NCI-H2227 treated with DMSO at 0.1 percent for 48 hours (cell line): Measurements from ENCODE around the gene TFE3.
"Not testable (repeated sequence)": the region's sequence is repeated elsewhere in the genome, so short reads cannot be mapped to it uniquely, and the experiment has no call there.

ENCODE experiments used
- DNase-seq: peaks from one replicate; lab custom pipeline; 2025; lab: John Stamatoyannopoulos, UW

The TFE3 gene

DNA sequence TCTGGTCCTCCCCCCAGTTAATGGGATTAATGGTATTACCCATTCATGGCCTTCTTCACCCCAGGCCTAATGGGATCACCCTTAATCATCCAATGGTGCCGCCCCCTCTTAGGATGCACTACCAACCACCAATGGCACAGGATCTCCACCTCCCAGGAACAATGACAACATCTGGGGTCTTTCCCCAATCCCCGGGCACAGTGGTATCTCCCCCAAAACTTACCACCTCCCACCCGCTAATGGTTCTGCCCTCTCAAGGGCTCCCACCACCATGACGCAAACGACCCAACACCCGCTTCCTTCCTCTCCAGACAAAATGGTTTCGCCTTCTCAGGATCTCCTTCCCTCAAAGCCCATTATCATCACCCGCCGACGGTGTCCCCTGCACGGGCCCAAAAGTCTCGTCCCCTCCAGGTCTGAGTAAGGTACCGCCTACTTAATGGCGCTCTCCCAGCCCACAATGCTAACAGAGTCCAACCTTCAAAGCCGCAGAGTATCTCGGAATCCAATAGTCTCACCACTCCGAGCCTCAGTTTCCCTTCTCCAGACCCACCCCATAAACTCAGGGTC lies 41.6 kb downstream of the TFE3 start:
- peak; percentile 81 for DNase-seq

DNA sequence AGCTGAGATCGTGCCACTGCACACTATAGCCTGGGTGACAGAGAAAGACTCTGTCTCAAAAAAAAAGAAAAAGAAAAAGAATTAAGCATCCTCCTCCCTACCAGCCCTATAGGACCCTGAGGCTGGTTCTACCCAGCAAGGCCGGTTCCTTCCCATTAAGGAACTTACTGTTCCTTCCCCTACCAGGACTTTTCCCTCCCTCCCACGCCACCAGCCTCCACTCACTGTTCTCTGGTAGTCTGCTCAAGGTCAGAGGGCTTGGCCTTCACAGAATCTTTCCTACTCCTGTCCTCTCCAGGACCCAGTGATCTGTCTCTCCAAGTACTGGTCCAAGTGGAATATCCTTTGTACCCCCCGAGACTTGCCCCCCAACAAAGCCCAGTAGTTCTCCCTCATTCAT lies 42.5 kb downstream of the TFE3 start:
- no peak for DNase-seq

DNA sequence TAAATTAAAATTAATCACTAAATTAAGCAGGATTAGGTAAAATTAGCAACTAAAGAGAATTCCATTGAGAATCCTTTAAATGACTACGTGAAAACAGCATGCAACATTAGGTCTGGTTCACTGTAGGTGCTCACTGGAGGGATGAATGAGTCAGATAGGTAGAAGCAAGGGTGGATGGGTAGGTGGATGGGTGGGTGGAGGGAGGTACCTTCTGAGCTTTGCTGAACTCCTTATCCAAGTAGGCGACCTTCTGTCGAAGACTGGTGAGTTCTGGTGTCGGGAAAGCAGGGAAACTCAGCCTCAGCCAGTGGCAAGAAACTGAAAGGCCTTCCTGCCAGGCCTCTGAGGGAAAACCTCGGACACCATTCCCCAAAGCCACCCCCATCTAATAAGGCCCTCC lies 44.1 kb downstream of the TFE3 start:
- DNase-seq: no peak

DNA sequence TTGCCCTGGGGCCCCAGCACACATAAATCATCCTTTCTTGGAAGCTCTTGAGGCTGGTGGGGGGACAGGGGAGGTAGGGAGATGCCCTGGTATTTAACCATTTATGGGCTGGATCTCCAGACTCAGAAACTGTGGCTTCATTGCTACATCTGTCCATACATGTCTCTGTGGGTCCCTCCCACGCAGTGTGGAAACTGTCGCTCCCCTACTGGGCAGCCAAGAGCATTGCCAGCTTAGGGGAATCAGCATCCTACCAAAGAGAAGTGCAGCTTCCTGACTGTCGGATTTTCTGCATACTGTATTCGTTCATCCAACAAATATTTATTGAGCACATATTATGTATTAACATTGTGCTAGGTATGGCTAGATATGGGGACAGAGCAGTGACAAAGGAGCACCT lies 44.8 kb downstream of the TFE3 start:
- no peak for DNase-seq

DNA sequence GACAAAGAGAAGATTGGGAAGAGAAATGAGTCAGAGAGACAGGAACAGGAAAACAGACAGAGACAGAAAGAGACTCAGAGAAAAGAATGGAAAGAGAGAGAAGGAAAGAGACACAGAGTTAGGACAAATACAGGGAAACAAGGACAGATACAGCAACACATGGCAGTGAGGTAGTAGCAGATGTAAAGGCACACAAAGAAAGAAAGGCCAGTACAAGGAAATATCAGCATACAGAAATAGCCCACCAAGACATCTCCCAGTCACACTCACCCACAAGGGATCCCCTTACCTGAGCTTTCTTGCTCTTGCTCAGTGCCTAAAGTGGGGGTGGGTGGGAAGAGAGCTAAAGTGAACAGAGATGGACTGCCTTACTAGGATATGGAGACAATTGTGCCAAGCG lies 45.3 kb downstream of the TFE3 start:
- no peak for DNase-seq

DNA sequence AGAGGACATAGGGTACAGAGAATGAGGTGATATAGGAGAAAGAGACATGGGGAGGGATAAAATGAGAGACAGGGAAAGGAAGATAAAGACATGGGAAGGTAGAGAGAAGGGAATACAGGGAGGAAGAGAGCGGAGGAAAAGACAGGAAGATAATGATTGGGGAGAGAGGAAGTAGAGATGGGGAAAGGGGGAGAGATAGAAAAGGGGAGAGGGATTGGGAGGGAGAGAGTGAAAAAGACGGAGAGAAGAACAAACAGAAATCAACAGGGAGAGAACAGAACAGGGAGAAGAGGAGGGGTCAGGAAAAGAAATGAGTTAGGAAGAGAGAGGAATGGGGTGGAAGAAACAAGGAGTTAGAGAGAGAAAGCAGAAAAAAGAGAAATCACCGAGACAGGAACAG lies 45.7 kb downstream of the TFE3 start:
- DNase-seq: no peak

DNA sequence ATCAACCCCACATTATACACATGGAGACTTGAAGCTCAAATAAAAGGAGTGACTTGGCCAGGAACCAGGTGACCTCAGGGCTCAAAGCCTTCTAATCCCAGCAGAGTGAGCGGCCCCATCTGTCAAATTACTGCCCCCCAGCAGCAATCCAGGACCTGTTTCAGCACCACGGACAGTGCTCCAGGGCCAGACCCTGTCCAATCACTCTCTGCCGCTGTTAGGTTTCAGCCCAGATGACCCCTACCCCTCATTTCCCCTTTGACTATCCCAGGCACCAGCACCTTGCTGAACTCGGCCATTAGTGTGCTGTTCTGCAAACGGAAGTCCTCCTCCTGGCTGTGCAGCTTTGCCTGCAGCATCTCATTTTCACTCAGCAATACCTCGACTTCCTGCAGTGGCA lies 46.2 kb downstream of the TFE3 start:
- DNase-seq: no peak

DNA sequence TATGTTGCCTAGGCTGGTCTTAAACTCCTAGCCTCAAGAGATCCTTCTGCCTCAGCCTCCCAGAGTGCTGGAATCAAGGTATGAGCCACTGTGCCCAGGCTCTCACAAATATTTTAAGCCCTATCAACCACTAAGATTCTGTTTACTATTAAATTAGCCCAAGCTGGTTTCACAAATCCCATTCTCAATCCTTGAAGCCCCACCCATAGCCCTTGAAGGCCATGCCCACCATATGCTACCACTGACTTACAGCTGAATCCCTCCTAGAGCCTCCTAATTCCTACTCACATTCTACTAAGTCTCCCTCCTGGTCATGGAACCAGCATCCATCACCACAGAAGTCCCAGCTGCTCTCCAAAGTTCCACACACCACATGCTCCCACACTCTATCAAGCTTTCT lies 50.8 kb downstream of the TFE3 start:
- no peak for DNase-seq

DNA sequence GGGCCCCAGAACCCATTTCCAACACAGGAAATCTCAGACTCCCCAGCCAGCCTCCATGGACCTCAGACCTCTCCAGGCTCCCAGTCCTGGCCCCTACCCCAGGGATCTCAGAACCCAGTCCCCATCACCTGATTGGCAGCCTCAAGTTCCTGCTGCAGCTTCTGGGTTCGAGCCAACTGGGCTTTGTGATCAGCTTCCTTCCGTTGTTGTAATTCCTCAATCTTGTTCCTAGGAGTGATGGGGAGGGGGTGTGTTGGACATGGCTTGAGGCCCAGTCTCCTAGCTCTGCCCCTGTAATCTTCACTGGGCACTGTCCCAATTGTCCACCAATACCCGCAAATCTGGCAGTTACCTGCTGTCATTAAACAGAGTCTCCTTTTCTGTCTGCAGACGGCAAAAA lies 53.7 kb downstream of the TFE3 start:
- DNase-seq: no peak

DNA sequence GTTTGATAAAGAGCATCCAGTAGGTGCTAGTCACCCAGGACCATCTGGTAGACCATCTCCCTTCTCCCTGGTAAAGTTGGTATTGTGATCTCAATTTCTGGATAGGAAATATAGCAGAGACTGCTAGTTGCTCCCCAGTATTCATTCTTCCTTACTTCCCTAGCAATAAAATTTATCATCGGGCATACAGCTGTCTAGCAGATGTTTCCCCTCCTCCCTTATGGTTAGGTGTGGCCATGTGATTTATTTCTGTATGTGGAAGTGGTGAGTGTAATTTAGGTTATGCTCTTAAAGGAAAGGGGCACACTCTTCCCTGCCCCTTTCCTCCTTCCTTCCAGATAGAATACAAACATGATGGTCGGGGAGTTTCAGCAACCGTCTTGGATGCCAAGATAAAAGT lies 59.3 kb downstream of the TFE3 start:
- DNase-seq: no peak

DNA sequence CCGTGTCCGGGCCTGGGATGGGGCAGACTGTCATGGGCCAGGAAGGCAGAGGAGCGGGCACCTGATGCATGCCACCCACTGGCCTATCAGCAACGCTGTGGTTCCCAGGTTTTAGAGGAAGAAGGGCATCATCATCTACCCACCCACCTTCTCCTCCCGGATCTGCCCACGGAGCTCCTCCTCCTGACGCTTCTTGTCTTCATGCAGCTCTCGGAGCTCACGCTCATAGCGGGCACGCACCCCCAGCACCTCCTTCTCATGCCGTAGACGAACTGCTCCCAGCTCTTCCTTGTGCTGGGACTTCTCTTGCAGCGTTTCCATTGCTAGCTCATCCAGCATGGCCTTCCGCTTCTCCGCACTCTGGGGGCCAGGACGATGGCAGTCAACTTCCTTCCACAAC lies 60.1 kb downstream of the TFE3 start:
- no peak for DNase-seq

DNA sequence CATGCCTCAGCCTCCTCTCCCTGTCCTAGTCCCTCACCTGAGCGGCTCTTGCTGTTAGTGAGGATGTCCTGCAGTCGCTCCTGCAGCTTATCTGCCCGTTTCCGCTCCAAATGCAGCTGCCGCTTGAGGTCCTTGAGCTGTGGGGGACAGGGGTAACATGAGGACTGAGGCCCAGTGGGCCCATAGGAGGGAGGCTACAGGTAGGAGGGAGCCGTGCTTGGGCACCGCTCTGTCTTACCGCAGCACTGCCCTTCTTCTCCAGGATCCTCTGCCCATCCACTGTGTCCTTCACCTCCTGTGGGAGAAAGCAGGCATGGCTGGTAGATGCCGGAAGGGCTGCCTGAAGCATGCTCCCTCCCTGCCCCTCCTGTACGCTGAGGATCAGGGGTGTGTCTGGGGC lies 62.0 kb downstream of the TFE3 start:
- DNase-seq: no peak

DNA sequence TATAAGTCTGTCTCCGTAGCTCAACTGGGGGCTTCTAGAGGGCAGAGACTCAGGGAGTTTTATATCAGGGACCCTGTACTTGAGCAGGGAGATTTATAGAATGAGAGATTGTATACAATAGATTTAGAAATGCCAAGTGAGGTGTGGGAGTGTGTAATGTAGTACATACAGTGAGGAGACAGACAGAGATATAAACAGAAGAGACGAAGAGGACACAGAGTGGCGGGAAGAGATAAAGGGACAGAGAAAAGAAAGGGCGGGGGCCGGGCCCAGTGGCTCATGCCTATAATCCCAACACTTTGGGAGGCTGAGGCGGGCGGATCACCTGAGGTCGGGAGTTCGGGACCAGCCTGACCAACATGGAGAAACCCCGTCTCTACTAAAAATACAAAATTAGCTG lies 62.8 kb downstream of the TFE3 start:
- DNase-seq: not testable (repeated sequence)
